Astrocyte of the hippocampus (primary cell): Measurements from ENCODE around the gene MARK1.

Experiments used
- DNase-seq: peaks from one replicate; pipeline ENCODE4 v3.0.0; 2011; ENCODE audit warnings: low read depth, low spot score

Gene MARK1

DNA sequence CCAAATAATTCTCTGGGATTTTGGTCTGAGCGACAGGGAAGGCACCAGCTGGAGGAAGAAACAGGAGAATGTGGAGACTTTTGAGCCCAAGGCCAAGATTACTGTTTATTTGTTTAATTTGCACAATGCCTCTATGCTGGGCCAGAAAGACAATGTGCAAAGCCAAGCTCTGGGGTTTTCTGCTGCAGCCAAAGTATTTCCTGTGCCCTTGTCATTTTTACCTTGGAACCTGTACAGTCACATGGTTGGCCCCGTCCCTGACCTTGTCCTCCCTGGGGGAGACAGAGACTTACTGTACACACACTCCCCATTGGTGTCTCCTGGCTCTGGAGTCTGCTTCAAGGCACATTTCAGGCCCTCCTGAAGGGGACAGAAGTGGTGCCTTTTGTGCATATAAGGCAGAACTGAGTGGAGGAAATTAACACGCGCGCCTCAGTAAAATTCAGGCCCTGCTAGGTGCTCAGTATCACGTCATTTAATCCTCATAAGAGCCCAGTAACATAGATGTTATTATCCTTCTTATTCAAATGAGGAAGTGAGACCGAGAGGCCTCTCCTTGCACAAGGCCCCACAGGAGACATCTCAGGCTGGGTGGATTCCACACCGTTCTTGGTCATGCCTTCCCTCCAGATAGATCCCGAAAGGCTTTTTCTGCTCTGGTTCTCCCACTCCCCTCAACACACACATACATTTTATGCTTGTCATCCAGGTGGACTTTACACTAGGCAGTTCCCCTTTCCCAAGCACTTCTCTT lies 183.3 kb downstream of the MARK1 start:
- DNase-seq = no peak
